ENCODE data around the gene IL25. TPM values are rescaled to one million over a fixed set of nuclear protein-coding genes. Genes with fewer than 3 reads are reported as not detected.
"Not testable (repeated sequence)": the region's sequence is repeated elsewhere in the genome, so short reads cannot be mapped to it uniquely, and the experiment has no call there.

The IL25 gene
- not detected in 2 replicates for total RNA-seq (2014; rRNA removed; shearing (Covaris generic))
- polyA plus RNA-seq (2016; fragmentation: Nextera tagmentation; extraction: Ambion mirVana) = not detected in 2 replicates

DNA sequence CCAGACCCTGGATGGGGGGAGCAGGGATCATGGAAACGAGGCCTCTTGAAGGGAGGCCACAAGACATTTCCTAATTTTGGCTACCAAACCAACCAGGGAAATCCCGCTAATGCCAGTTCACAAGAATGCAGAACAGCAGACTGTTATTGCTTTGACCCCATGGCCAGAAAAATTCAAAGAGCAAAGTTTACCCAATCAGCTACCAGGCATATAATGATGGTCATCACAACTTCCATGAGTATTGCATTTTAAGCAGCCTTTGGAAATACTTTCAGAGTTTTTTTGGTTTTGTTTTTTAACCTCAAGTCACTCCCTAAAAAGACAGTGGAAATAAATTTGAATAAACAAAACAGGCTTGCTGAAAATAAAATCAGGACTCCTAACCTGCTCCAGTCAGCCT is at the start of gene IL25:
IL25 (plus strand) TSS at position 301 of the 400 bp plus-strand sequence.
- in situ Hi-C loops (cut with MboI) = no loop called here
- WGBS, 2 experiments (ENCODE audit: low coverage in 1 of 2, low lambda C conversion rate in 2 of 2, missing lambda C conversion rate in 2 of 2) = 50 to 63% methylated on average over 2 of the region's 2 CpGs
- TF ChIP-seq EZH2 (IDR thresholded peaks at IDR 0.05; ENCODE audit: insufficient read depth, poor library complexity, severe bottlenecking) (no peak), EZH2phosphoT487 (IDR thresholded peaks at IDR 0.05; ENCODE audit: insufficient read depth, low read depth) (no peak)

DNA sequence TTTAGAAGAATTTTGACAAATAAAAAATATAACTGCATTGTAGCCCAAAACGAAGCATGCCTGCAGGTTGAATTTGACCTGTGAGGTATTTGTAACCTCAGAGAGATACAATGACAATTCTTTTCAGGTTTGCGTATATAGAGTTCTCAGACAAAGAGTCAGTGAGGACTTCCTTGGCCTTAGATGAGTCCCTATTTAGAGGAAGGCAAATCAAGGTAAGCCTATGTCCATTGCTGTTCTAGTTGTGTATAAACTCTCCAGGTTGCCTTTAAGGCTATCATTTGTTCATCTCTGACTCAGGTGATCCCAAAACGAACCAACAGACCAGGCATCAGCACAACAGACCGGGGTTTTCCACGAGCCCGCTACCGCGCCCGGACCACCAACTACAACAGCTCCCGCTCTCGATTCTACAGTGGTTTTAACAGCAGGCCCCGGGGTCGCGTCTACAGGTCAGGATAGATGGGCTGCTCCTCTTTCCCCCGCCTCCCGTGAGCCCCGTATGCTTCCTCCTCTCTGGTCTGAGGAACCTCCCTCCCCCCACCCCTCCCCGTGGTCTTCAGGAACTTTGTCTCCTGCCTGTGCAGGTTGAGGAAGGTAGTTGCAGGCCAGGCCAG is 48.7 kb upstream of the IL25 start:
- H3K9me3 ChIP-seq (ENCODE audit: low read depth) = no peaks in the 10 kb centered on the region
- H3K9me2 ChIP-seq (ENCODE audit: insufficient read depth) = no peaks in the 10 kb centered on the region
- H2AFZ ChIP-seq = no peak overlapping the region
- DNase-seq = no peak
- 83 to 87% methylated on average over 12 to 18 of the region's 18 CpGs for WGBS, 2 experiments (ENCODE audit: low coverage in 1 of 2, low lambda C conversion rate in 2 of 2, missing lambda C conversion rate in 2 of 2)
- peaks cover 56% of the 10 kb centered on the region for H3F3A ChIP-seq (ENCODE audit: insufficient read depth)
- in situ Hi-C loops (cut with MboI) = no loop called here
- no peak overlapping the region for H3K4me3 ChIP-seq
- H3K4me1 ChIP-seq (ENCODE audit: insufficient read depth) = peaks cover 8% of the 10 kb centered on the region
- H3K36me3 ChIP-seq (ENCODE audit: low read depth) = peaks cover 33% of the 10 kb centered on the region
- H3K79me2 ChIP-seq (ENCODE audit: insufficient read depth) = peaks cover 31% of the 10 kb centered on the region
- TF ChIP-seq EZH2 (IDR thresholded peaks at IDR 0.05; ENCODE audit: insufficient read depth, poor library complexity, severe bottlenecking) (no peak), EZH2phosphoT487 (IDR thresholded peaks at IDR 0.05; ENCODE audit: insufficient read depth, low read depth) (no peak)
- H3K27ac ChIP-seq = no peak overlapping the region
- H3K27me3 ChIP-seq (replicated peaks; ENCODE audit: insufficient read depth) = no peaks in the 10 kb centered on the region
- no peak overlapping the region for H3K4me2 ChIP-seq (ENCODE audit: unreplicated experiment)
- no peak overlapping the region for H3K9ac ChIP-seq
- H4K20me1 ChIP-seq (ENCODE audit: insufficient read depth) = no peaks in the 10 kb centered on the region

More for the DNA sequence above, at the start of gene IL25:
- H3K79me2 ChIP-seq (ENCODE audit: insufficient read depth) = no peaks in the 10 kb centered on the region
- H3F3A ChIP-seq (ENCODE audit: insufficient read depth) = no peaks in the 10 kb centered on the region
- DNase-seq = no peak
- H4K20me1 ChIP-seq (ENCODE audit: insufficient read depth) = no peaks in the 10 kb centered on the region
- no peaks in the 10 kb centered on the region for H3K4me1 ChIP-seq (ENCODE audit: insufficient read depth)
- H3K36me3 ChIP-seq (ENCODE audit: low read depth) = no peaks in the 10 kb centered on the region
- no peaks in the 10 kb centered on the region for H3K27me3 ChIP-seq (replicated peaks; ENCODE audit: insufficient read depth)
- no peaks in the 10 kb centered on the region for H3K9me3 ChIP-seq (ENCODE audit: low read depth)
- H3K27ac ChIP-seq = no peak within 1 kb of the TSS
- H2AFZ ChIP-seq = no peak within 1 kb of the TSS
- no peak within 1 kb of the TSS for H3K4me3 ChIP-seq
- no peak within 1 kb of the TSS for H3K9ac ChIP-seq
- no peaks in the 10 kb centered on the region for H3K9me2 ChIP-seq (ENCODE audit: insufficient read depth)
- H3K4me2 ChIP-seq (ENCODE audit: unreplicated experiment) = no peak within 1 kb of the TSS

GRCh38 chr14:23324455-23324846 is 48.2 kb upstream of the IL25 start:
- H3K27ac ChIP-seq = no peak overlapping the region
- peaks cover 31% of the 10 kb centered on the region for H3K79me2 ChIP-seq (ENCODE audit: insufficient read depth)
- no peaks in the 10 kb centered on the region for H3K9me3 ChIP-seq (ENCODE audit: low read depth)
- no peak for DNase-seq
- in situ Hi-C loops (cut with MboI) = no loop called here
- 65 to 66% methylated on average over 2 of the region's 2 CpGs for WGBS, 2 experiments (ENCODE audit: low coverage in 1 of 2, low lambda C conversion rate in 2 of 2, missing lambda C conversion rate in 2 of 2)
- no peaks in the 10 kb centered on the region for H3K27me3 ChIP-seq (replicated peaks; ENCODE audit: insufficient read depth)
- no peak overlapping the region for H2AFZ ChIP-seq
- TF ChIP-seq EZH2phosphoT487 (IDR thresholded peaks at IDR 0.05; ENCODE audit: insufficient read depth, low read depth) (no peak), EZH2 (IDR thresholded peaks at IDR 0.05; ENCODE audit: insufficient read depth, poor library complexity, severe bottlenecking) (no peak)
- H3K4me3 ChIP-seq = no peak overlapping the region
- H3K36me3 ChIP-seq (ENCODE audit: low read depth) = peaks cover 30% of the 10 kb centered on the region
- H3K4me1 ChIP-seq (ENCODE audit: insufficient read depth) = peaks cover 8% of the 10 kb centered on the region
- no peak overlapping the region for H3K9ac ChIP-seq
- no peaks in the 10 kb centered on the region for H4K20me1 ChIP-seq (ENCODE audit: insufficient read depth)
- peaks cover 53% of the 10 kb centered on the region for H3F3A ChIP-seq (ENCODE audit: insufficient read depth)
- H3K9me2 ChIP-seq (ENCODE audit: insufficient read depth) = no peaks in the 10 kb centered on the region
- no peak overlapping the region for H3K4me2 ChIP-seq (ENCODE audit: unreplicated experiment)

DNA sequence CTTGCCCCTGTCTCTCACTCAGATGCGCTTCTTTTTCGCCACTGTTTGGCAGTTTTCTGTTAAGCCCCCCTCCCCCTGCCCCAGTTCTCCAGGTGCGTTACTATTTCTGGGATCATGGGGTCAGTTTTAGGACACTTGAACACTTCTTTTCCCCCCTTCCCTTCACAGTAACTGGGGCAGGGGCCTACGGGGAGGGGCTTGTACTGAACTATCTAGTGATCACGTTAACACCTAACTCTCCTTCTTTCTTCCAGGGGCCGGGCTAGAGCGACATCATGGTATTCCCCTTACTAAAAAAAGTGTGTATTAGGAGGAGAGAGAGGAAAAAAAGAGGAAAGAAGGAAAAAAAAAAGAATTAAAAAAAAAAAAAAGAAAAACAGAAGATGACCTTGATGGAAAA is 47.6 kb upstream of the IL25 start:
- Histone ChIP-seq H3K4me1 (ENCODE audit: insufficient read depth) (peaks cover 8% of the 10 kb centered on the region), H3K79me2 (ENCODE audit: insufficient read depth) (peaks cover 31% of the 10 kb centered on the region), H3K9me2 (ENCODE audit: insufficient read depth) (no peaks in the 10 kb centered on the region), H3K9me3 (ENCODE audit: low read depth) (no peaks in the 10 kb centered on the region), H3K4me2 (ENCODE audit: unreplicated experiment) (no peak overlapping the region), H3K27ac (no peak overlapping the region), H3K27me3 (replicated peaks; ENCODE audit: insufficient read depth) (no peaks in the 10 kb centered on the region), H3K36me3 (ENCODE audit: low read depth) (peaks cover 28% of the 10 kb centered on the region), H3F3A (ENCODE audit: insufficient read depth) (peaks cover 47% of the 10 kb centered on the region), H3K9ac (no peak overlapping the region), H2AFZ (no peak overlapping the region), H3K4me3 (no peak overlapping the region), H4K20me1 (ENCODE audit: insufficient read depth) (no peaks in the 10 kb centered on the region)
- no peak for DNase-seq
- in situ Hi-C loops (cut with MboI) = no loop called here
- TF ChIP-seq EZH2 (IDR thresholded peaks at IDR 0.05; ENCODE audit: insufficient read depth, poor library complexity, severe bottlenecking) (no peak), EZH2phosphoT487 (IDR thresholded peaks at IDR 0.05; ENCODE audit: insufficient read depth, low read depth) (no peak)
- WGBS, 2 experiments (ENCODE audit: low coverage in 1 of 2, low lambda C conversion rate in 2 of 2, missing lambda C conversion rate in 2 of 2) = 85 to 89% methylated on average over 7 of the region's 7 CpGs

DNA sequence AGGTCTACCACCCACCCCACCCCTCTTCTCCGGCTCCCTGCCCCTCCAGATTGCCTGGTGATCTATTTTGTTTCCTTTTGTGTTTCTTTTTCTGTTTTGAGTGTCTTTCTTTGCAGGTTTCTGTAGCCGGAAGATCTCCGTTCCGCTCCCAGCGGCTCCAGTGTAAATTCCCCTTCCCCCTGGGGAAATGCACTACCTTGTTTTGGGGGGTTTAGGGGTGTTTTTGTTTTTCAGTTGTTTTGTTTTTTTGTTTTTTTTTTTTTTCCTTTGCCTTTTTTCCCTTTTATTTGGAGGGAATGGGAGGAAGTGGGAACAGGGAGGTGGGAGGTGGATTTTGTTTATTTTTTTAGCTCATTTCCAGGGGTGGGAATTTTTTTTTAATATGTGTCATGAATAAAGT is 46.9 kb upstream of the IL25 start:
- H3K4me2 ChIP-seq (ENCODE audit: unreplicated experiment); H3K4me3 ChIP-seq; DNase-seq; H3K9me2 ChIP-seq (ENCODE audit: insufficient read depth); H2AFZ ChIP-seq; H3K9me3 ChIP-seq (ENCODE audit: low read depth); in situ Hi-C loops (cut with MboI); H3K4me1 ChIP-seq (ENCODE audit: insufficient read depth); H4K20me1 ChIP-seq (ENCODE audit: insufficient read depth); H3K27ac ChIP-seq; H3K9ac ChIP-seq; H3K27me3 ChIP-seq (replicated peaks; ENCODE audit: insufficient read depth): not testable (repeated sequence)
- Histone ChIP-seq H3K36me3 (ENCODE audit: low read depth) (peaks cover 28% of the 10 kb centered on the region), H3K79me2 (ENCODE audit: insufficient read depth) (peaks cover 31% of the 10 kb centered on the region), H3F3A (ENCODE audit: insufficient read depth) (peaks cover 40% of the 10 kb centered on the region)
- 98 to 99% methylated on average over 5 of the region's 5 CpGs for WGBS, 2 experiments (ENCODE audit: low coverage in 1 of 2, low lambda C conversion rate in 2 of 2, missing lambda C conversion rate in 2 of 2)
